NCI-H524 (cell line): Measurements from ENCODE around the gene RANBP2.

Source experiments
- DNase-seq, 2 experiments: peaks; one replicate each; lab custom pipeline; 2025; lab: John Stamatoyannopoulos, UW

RANBP2 gene

DNA sequence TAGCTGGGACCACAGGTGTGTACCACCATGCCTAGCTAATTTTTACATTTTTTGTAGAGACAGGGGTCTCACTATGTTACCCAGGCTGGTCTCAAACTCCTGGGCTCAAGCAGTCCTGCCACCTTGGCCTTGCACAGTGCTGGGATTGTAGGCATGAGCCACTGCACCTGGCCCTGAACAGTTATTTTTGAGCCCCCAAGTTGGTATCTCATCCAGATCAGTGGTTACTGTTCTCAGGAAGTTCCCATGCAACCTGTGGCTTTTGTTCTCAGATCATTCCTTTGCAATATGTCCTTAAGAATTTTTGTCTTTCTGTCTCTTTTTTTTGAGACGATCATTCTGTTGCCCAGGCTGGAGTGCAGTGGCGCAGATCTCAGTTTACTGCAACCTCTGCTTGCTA, 59.6 kb downstream of the RANBP2 start:
- DNase-seq: no peak

DNA sequence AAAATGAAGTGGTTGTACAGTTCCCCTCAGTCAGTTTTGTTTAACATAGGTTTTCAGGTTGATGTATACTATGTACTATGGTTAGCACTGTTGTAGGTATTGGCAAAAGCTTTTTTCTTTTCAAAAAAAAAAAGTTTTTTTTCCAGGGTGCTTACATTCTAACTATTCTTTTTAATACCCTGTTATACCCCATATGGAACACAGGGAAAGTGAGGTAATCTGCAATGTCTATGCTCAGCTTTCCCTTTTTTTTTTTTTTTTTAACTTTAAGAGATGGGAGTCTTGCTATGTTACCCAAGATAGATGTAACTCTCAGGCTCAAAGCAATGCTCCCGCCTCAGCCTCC, 66.7 kb downstream of the RANBP2 start:
- no peak for DNase-seq

DNA sequence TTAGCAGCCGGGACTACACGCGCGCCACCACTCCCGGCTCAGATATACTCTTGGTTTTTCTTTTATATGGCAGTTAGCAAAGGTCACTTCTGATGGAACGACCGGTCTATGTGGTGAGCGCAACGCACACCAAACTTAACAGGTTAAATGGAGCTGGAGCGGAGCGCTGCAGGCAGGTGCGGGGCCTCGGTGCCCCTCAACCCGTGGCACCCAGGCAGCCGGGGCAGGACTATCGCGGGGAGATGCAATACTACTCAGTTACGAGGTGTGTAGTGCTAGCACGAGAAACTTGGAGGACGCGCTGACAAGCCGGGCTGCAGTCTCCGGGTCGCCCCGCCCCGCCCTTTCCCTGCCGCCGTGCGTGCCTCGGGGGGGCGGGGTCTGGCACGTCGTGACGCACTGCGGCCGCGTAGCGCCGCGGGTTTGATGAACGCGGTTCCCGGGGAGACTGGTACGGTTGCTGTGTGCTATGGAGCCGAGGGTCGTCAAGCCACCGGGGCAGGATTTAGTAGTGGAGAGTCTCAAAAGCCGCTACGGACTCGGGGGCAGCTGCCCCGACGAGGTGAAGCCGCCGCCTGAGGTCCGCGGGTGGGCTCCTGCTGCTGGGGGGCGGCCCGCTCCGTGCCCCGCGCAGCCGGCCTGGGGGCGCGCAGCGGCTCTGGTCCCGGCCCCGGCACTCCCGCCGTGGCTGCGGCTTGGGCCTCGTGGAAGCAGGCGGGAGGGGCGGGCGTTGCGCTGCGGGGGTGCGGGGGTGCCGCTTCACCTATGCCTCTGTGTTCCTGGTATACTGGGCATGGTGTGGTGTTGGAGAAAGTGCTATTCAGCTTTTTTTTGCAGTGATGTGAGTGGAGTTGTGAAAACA, 67.3 kb downstream of the RANBP2 start, which contains the start of gene CCDC138:
Gene CCDC138 (plus strand): TSS at position 418 of the 862 bp plus-strand sequence. CDS start 52 bp downstream, at position 470.
- DNase-seq: peak; percentile 84 to 92

DNA sequence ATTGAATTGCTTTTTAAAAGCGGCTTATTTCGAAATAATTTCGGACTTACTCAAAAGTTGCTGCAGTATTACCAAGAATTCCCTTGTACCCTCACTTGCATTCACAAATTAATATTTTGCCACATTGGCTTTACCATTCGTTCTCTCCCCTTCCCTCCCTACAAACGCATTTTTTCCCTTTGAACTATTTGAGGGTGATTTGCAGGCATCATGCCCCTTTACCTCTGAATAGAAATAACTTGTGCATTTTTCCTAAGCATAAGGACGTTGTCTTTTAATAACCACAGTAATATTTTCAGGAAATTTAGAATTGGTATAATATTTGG, 67.9 kb downstream of the RANBP2 start:
- no peak for DNase-seq

DNA sequence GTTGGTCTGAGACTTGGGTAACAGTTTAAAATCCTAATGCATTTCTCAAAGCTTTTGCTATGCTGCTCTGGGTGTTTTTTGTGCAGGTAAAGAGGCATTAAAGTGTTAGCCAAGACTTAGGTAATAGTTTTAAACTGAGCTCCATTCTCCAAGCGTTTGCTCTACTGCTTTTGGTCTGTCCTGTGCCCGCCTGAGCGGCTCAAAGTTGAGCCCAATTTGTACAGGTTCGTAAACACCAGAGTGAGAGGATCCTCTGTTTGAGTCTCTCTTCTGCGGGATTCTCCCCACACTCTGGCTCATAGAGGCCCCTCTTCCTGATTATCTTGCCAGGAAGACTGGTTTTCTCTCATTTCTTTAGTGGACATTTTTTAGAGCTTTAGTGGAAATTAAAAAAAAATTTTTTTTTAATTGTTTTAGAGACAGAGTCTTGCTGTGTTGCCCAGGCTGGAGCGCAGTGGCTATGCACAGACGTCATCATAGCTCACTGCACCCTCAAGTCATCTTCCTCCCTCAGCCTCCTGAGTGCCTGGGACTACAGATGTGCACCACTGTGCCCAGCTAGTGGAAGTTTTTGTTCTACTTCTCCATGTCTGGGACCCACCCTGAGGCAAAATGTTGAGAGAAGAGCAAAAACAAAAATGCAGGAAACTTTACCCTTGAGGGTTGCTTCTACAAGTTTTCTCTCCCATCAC, 83.9 kb downstream of the RANBP2 start:
- DNase-seq: no peak

DNA sequence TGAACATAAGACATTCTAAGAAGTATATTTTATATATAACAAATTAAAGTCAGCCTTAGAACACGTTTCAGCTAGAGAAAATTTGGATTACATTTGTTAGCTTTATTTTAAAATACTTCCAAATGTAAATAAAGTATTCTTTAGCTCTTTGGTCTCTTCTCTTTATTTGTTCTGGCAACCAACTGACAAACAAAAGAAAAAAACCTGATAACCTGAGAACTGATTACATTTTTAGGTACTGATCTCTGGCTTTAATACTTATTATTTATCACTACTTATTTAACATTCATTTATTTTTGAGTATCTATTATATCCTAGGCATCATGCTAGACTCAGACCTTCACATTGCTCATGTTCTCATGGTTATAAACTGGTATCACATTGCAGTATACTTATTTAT, 85.8 kb downstream of the RANBP2 start:
- DNase-seq: no peak

DNA sequence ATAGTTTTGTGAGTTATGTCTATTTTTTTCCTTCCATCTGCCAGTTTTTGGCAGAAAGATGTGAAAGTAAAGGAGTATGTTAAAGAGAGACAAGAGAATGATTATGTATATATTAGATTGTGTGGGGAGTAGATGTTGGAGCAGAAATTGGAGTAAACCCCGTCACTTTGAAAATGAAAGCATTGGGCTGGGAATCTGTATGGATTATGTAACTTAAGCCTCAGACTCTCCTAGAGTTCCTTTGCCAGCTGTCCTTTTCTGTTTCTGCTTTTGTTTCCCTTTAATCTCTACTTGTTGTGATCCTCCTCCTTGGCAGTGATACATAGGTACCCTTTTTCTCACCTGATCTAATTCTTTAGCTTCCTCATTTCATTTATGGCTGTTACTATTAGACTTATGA, 86.5 kb downstream of the RANBP2 start:
- peak; percentile 8 to 70 for DNase-seq

DNA sequence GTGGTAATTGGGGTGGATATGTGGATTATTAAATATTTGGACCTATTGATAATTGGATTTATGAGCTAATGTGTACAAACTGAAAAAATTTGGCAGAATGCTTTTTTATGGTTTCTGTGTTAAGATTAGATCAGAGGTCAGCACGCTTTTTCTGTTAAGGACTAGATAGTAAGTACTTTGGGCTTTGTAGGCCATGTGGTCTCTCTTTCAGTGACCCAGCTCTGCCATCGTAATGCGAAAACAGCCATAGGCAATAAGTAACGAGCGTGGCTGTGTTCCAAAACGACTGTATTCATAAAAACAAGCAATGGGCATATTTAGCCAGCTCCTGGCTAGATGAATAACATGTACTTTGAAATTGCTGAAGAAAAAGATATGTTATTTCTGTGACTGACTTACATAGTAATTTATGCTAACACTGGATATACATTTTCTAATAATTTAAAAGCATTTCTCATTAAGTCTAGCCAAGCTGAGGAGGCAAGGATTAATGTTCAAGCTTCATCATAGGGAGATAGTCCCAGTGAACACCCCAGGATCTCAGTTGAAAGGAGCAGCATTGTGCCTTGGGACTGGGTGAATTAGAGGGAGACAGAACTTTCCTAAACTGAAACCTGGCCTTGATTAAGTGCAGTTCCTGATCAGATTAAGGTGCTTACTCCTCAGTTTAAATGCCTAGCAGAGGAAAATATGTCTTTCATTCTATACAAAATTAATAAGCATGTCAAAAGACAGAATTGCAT, 87.3 kb downstream of the RANBP2 start:
- peak in 1 of 2 experiments; percentile 19 for DNase-seq

DNA sequence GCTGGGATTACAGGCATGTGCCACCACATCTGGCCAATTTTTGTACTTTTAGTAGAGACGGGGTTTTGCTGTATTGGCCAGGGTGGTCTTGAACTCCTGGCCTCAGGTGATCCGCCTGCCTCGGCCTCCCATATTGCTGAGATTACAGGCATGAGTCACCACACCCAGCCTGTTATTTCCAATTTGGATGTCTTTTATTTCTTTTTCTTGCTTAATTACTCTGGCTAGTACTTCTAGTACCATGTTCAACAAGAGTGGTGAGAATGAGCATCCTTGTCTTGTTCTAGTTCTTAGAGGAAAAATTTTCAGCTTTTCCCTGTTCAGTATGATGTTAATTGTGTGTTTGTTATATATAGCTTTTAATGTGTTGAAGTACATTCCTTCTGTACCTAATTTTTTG, 90.7 kb downstream of the RANBP2 start:
- DNase-seq: no peak

DNA sequence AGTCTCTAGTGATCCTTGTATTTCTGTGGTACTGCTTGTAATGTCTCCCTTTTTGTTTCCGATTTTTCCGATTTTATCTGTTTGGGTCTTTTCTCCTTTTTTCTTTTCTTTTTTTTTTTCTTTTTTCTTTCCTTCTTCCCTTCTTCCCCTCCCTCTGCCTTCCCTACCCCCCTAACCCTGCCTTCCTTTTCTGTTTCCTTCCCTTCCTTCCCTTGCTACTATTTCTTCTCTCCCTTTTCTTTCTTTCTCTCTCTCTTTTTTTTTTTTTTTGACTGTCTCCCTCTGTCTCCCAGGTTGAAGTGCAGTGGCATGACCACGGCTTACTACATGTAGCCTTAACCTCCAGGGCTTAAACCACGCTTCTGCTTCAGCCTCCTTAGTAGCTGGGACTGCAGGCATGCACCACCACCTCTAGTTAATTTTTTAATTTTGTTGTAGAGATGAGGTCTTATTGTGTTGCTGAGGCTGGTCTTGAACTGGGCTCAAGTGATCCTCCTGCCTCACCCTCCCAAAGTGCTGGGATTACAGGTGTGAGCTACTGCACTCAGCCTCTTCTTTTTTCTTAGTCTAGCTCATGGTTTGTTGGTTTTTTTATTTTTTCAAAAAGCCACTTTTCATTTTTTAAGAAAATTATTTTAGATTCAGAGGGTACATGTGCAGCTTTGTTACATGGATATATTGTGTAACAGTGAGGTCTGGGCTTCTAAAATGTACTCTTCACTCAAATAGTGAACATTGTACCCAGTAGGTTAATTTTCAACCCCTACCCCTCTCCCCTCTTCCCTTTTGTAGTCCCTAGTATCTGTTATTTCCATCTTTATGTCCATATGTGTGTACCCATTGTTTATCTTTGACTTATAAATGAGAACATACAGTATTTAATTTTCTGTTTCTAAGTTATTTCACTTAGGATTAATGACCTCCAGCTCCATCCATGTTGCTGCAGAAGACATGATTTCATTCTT, 92.0 kb downstream of the RANBP2 start:
- DNase-seq: no peak

DNA sequence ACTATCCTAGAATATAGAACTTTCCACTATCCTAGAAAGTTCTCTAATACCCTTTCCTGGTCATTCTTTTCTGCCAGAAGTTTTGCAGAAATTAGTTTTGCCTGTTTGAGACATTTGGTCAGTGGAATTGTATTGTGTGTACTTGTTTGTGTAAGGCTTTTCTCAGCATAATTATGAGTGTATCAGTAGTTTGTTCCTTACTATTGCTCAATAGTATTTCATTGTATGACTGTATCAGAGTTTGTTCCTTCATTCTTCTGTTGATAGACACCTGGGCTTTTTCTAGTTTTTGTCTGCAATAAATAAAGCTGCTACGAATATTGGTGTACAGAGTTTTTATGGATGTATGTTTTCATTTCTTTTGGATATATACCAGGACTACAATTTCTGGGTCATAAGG, 94.5 kb downstream of the RANBP2 start:
- DNase-seq: no peak

DNA sequence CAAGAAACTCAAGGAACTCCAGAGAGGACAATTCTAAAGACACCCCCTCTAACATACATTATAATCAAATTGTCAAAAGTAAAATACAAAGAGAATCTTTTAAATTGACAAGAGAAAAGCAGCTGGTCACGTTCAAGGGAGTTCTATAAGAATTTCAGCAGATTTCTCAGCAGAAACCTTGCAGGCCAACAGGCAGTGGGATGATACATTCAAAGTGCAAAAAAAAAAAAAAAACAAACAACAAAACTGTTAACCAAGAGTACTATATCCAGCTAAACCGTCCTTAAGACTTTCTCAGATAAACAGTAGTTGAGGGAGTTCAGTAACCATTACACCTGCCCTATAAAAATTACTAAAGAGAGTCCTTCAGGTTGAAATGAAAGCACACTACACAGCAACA, 101.2 kb downstream of the RANBP2 start:
- no peak for DNase-seq

DNA sequence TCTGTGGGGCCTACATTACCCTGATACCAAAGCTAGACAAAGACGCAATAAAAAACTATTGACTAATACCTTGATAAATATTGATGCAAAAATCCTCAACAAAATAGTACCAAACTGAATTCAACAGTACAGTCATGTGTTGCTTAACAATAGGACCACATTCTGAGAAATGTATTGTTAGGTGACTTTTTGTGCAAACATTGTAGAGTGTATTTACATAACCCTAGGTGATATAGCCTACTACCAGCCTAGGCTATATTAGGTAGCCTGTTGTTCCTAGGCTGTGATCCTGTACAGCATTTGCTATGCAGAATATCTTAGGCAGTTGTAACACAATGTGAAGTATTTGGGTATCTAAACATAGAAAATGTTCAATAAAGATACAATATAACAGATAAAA, 104.0 kb downstream of the RANBP2 start:
- DNase-seq: no peak

DNA sequence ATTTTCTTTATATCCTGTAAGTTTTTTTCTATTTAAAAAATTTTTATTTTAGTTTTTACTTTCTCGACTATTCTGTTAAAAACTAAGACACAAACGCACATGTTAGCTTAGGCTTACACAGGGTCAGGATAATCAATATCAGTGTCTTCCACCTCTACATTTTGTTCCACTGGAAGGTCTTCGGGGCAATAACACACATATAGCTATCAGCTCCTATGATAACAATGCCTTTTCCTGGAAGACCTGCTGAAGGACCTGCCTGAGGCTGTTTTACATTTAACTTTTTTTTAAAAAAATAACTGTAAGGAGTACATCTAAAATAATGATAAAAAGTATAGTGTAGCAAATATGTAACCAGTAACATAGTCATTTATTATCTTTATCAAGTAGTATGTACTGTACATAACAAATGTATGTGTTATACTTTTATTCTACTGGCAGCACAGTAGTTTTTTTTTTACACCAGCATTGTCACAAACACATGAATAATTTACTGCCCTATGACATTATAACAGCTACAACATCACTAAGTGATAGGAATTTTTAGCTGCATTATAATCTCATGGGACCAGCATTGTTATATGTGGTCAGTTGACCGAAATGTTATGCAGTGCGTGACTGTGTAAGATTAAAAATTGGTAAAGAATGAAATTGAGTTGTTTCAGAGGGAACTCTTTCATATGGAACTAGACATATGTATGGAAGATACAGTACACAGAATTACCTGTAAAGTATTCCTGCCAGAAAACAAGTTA, 105.2 kb downstream of the RANBP2 start:
- no peak for DNase-seq

DNA sequence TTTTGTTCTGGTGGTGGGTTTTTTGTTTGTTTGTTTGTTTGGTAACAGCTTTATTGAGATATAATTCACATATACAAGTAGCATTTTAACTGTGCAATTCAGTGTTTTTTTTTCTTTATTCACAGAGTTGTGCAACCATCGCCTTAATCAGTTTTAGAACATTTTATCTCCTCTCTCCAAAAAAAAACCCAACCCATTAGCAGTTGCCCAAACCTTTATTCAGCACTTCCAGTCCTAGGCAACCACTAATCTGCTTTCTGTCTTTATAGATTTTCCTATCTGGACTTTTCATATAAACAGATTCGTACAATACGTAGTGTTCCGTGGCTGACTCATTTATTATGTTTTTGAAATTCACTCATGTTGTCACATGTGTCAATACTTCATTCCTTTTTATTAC, 106.0 kb downstream of the RANBP2 start:
- no peak for DNase-seq

DNA sequence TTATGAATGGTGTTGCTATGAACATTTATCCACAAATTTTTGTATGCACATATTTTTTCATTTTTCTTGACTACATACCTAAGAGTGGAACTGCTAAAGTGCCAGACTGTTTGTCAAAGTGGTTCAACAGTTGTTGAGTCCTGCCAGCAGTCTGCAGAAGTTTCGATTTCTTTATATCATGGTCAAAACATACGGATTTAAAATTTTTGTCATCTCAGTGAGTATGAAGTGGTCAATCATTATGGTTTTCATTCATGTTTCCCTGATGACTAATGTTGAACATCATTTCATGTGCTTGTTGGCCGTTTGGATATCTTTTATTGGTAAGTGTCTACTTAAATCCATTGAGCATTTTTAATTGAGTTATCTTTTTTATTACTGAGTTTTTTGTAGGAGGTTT, 106.5 kb downstream of the RANBP2 start:
- DNase-seq: no peak

DNA sequence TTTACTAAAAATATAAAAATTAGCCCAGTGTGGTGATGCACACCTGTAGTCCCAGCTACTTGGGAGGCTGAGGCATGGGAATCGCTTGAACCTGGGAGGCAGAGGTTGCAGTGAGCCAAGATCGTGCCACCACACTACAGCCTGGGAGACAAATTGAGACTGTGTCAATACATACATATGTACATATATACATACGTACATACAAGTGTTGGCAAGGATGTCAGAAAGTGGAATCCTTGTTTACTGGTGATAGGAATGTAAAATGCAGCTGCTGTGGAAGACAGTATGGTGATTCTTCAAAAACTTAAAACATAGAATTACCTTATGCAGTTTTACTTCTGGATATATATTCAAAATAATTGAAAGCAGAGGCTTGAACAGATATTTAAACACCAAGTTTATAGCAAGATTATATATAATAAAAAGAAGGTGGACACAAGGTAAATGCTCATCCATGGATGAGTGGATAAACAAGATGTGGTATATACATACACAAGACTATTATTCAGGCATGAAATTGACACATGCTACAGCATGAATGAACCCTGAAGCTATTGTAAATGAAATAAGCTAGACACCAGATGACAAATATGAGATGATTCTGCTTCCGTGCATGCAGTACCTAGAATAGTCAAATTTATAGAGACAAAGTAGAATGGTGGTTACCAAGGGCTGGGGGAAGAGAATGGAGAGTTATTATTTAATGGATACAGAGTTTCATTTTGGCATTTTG, 110.5 kb downstream of the RANBP2 start:
- no peak for DNase-seq

DNA sequence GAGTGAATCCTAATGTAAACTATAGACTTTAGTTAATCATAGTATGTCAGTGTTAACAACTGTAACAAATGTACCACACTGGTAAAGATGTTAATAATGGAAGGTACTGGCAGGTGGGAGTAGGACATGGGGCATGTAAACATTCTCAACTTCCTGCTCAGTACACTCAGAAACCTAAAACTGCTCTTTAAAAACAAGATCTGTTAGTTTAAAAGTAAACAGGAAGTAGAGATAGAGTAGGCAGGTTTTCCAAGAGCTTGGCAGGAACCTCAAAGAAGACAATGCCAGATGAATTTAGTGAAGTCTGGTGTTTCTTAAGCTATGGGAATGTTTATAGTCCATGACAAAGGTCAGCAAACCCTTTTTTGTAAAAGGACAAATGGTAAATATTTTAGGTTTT, 113.9 kb downstream of the RANBP2 start:
- no peak for DNase-seq

DNA sequence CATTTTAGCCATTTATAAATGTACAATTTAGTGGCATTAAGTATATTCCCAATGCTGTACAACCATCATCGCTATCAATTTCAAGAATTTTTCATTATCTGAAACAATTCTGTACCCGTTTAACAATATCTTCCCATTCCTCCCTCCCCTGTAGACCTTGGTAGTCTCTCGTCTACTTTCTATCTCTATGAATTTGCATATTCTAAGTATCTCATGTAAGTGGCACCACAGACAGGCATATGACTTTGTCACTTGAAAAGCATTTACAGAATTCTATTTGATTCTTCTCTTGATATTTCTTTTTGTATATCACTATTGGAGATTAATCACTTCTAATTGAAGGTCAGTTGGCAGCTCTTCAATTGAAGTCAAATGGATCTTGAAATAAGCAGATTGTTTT, 115.3 kb downstream of the RANBP2 start:
- DNase-seq: no peak

DNA sequence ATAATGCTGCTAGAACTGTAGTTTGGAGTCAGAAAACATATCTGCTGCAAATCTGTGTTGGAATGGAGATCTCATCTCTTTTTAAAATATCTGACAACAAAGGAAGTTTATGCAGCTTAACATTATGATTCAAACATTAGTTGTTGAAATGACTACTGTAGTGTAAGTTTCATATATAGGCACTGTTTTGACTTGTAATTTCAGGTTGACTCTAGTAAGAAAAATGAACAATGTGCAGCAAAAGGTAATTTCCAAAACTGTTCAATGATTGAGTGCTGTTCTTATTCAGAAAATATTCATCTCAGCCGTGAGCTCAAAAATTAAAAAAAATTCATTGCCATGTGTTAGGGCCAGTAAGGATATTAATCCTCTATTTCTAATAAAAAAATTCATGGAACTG, 115.8 kb downstream of the RANBP2 start:
- DNase-seq: no peak
